Measurements from ENCODE around the gene GPR33. TPM values are rescaled to one million over a fixed set of nuclear protein-coding genes. Genes with fewer than 3 reads are reported as not detected.

GPR33 gene
- polyA plus RNA-seq, 2 of the 4 experiments (the other 2 are of a cell fraction), result not detected

- H3K4me1 ChIP-seq, result peaks cover 23% of the 10 kb centered on the region
- H3K27ac ChIP-seq, result no peak overlapping the region
- no peak for DNase-seq (ENCODE audit: low read depth in 1 of 2, low spot score in 1 of 2)
- no peak for ATAC-seq
- H3K9me3 ChIP-seq, result no peaks in the 10 kb centered on the region
- FAIRE-seq, result peak; percentile 56
- POLR2A ChIA-PET, result interaction anchor here (1.4 to 2.6 kb wide), 2 partner anchors 29 to 627 kb away, joined by 3 to 33 read pairs; partner anchors contain the start of gene HEATR5A
- no peak for TF ChIP-seq HEYL (CRISPR knock-in tag; IDR thresholded peaks at IDR 0.05)
- no peak for TF ChIP-seq ZNF302 (CRISPR knock-in tag; IDR thresholded peaks at IDR 0.05)
- no peak for TF ChIP-seq HOXA7 (CRISPR knock-in tag; IDR thresholded peaks at IDR 0.05)
- no peak for TF ChIP-seq ZFP36 (IDR thresholded peaks at IDR 0.05; ENCODE audit: borderline replicate concordance, partially characterized antibody)
- H3K4me2 ChIP-seq, result no peak overlapping the region
- CTCF ChIA-PET, result interaction anchor here (1.2 to 2.2 kb wide), 14 partner anchors 14 to 320 kb away, joined by 3 to 14 read pairs (median 4); partner anchors contain the start of genes HEATR5A and HECTD1
- WGBS (ENCODE audit: missing lambda C conversion rate), result 65% methylated on average over 8 of the region's 8 CpGs
- H3K4me3 ChIP-seq, result no peak overlapping the region
Measured at GRCh38 chr14:31449136-31449535, 38.7 kb downstream of the GPR33 start.

- Histone ChIP-seq H3K27ac (peak overlapping the region; percentile 27 to 60; a peak in 4 of 6 replicates), H3K9me3 (no peaks in the 10 kb centered on the region), H3K4me2 (no peak overlapping the region), H3K4me1 (peaks cover 41% of the 10 kb centered on the region), H3K4me3 (no peak overlapping the region)
- 77% methylated on average over 1 of the region's 1 CpG for WGBS (ENCODE audit: missing lambda C conversion rate)
- ChIA-PET POLR2A (interaction anchor here (1.0 to 1.5 kb wide), 2 partner anchors 12 to 25 kb away, joined by 3 to 19 read pairs; partner anchors contain the start of genes DTD2 and HEATR5A), CTCF (interaction anchor here (0.8 to 1.2 kb wide), 2 partner anchors 9 to 11 kb away, joined by 3 read pairs; no protein-coding TSS in a partner anchor)
- ATAC-seq, result no peak
- DNase-seq (ENCODE audit: low read depth in 1 of 2, low spot score in 1 of 2), result no peak
- FAIRE-seq, result peak; percentile 36
- TF ChIP-seq MAFK (IDR thresholded peaks at IDR 0.05; ENCODE audit: partially characterized antibody) (peak; percentile 53), KDM1A (IDR thresholded peaks at IDR 0.05; ENCODE audit: low read depth) (no peak)
Measured at GRCh38 chr14:31445703-31446102, 42.1 kb downstream of the GPR33 start.

GRCh38 chr14:31442284-31442683 lies 45.6 kb downstream of the GPR33 start:
- POLR2A ChIA-PET, result interaction anchor here (0.7 to 4.9 kb wide), 3 partner anchors 15 to 485 kb away, joined by 3 to 58 read pairs (median 27); partner anchors contain the start of genes DTD2 and HEATR5A
- peak overlapping the region; percentile 3; the same call in 1 of the 3 replicates for H3K4me3 ChIP-seq
- no peaks in the 10 kb centered on the region for H3K9me3 ChIP-seq
- peak overlapping the region; percentile 82 to 87 for H3K27ac ChIP-seq
- CTCF ChIA-PET, result interaction anchor here (1.1 kb wide), 1 partner anchor 22 kb away, joined by 4 read pairs; the partner anchor contains the start of gene HEATR5A
- peak; percentile 65; a peak in 5 of 6 replicates for ATAC-seq
- H3K4me2 ChIP-seq, result peak overlapping the region; percentile 77
- H3K4me1 ChIP-seq, result peaks cover 40% of the 10 kb centered on the region
- FAIRE-seq, result no peak
- WGBS (ENCODE audit: missing lambda C conversion rate), result 24% methylated on average over 6 of the region's 6 CpGs
- TF ChIP-seq FOSB (CRISPR knock-in tag; IDR thresholded peaks at IDR 0.05), result no peak
- TF ChIP-seq JUNB (IDR thresholded peaks at IDR 0.05), result no peak
- TF ChIP-seq HOXA7 (CRISPR knock-in tag; IDR thresholded peaks at IDR 0.05), result 0 out of 2 replicates have a peak, but pooled peaks have one; percentile 53
- no peak for DNase-seq (ENCODE audit: low read depth in 1 of 2, low spot score in 1 of 2)

GRCh38 chr14:31441273-31442111 lies 46.3 kb downstream of the GPR33 start:
- peaks cover 40% of the 10 kb centered on the region for H3K4me1 ChIP-seq
- peak overlapping the region; percentile 13; the same call in 1 of the 3 replicates for H3K4me3 ChIP-seq
- POLR2A ChIA-PET, result interaction anchor here (0.7 to 4.9 kb wide), 3 partner anchors 16 to 485 kb away, joined by 3 to 58 read pairs (median 27); partner anchors contain the start of genes DTD2 and HEATR5A
- CTCF ChIA-PET, result interaction anchor here (1.1 kb wide), 1 partner anchor 21 kb away, joined by 4 read pairs; the partner anchor contains the start of gene HEATR5A
- peak overlapping the region; percentile 77 for H3K4me2 ChIP-seq
- FAIRE-seq (peak; percentile 90), DNase-seq (ENCODE audit: low read depth in 1 of 2, low spot score in 1 of 2) (peak in 1 of 2 experiments; percentile 88), ATAC-seq (peak; percentile 89 to 97)
- WGBS (ENCODE audit: missing lambda C conversion rate), result 18% methylated on average over 7 of the region's 7 CpGs
- peak overlapping the region; percentile 82 to 87 for H3K27ac ChIP-seq
- peak; percentile 22 to 44; a peak in 1 of 5 replicates for TF ChIP-seq JUN (IDR thresholded peaks at IDR 0.05)
- TF ChIP-seq TFCP2L1 (CRISPR knock-in tag; IDR thresholded peaks at IDR 0.05), result no peak
- 0 out of 2 replicates have a peak, but pooled peaks have one; percentile 27 for TF ChIP-seq JUNB (IDR thresholded peaks at IDR 0.05)
- TF ChIP-seq PHF8 (IDR thresholded peaks at IDR 0.05; ENCODE audit: borderline replicate concordance, low read depth), result no peak
- TF ChIP-seq ZSCAN20 (CRISPR knock-in tag; IDR thresholded peaks at IDR 0.05), result 0 out of 2 replicates have a peak, but pooled peaks have one; percentile 35
- TF ChIP-seq FOSL2 (IDR thresholded peaks at IDR 0.05), result no peak
- TF ChIP-seq FOSL2 (CRISPR knock-in tag; IDR thresholded peaks at IDR 0.05), result 0 out of 2 replicates have a peak, but pooled peaks have one; percentile 4
- TF ChIP-seq HOXB13 (CRISPR knock-in tag; IDR thresholded peaks at IDR 0.05; ENCODE audit: low read depth), result no peak
- TF ChIP-seq MAFK (IDR thresholded peaks at IDR 0.05; ENCODE audit: partially characterized antibody), result peak; percentile 93
- no peak for TF ChIP-seq EHMT2 (IDR thresholded peaks at IDR 0.05; ENCODE audit: low read depth)
- 0 out of 2 replicates have a peak, but pooled peaks have one; percentile 21 for TF ChIP-seq GATA3 (IDR thresholded peaks at IDR 0.05; ENCODE audit: borderline replicate concordance)
- no peak for TF ChIP-seq USF2 (IDR thresholded peaks at IDR 0.05)
- TF ChIP-seq KDM5A (IDR thresholded peaks at IDR 0.05), result no peak
- TF ChIP-seq BCL3 (IDR thresholded peaks at IDR 0.05), result peak; percentile 34; the same call in 1 of the 3 replicates
- TF ChIP-seq EP300 (IDR thresholded peaks at IDR 0.05), result peak; percentile 15 to 69; a peak in 2 of 5 replicates
- no peak for TF ChIP-seq E2F6 (IDR thresholded peaks at IDR 0.05; ENCODE audit: borderline replicate concordance, low read depth)
- no peak for TF ChIP-seq KDM1A (IDR thresholded peaks at IDR 0.05; ENCODE audit: low read depth)
- H3K9me3 ChIP-seq, result no peaks in the 10 kb centered on the region
